Stomach (tissue), 9 donors: ENCODE data around the gene FOXC2. TPM values are rescaled to one million over a fixed set of nuclear protein-coding genes. Genes with fewer than 3 reads are reported as not detected.
A peak's percentile ranks its signal among the peaks of the same experiment; 100 is the strongest.

Source experiments
- DNase-seq, 2 donors: peaks; one replicate each; pipeline versions ENCODE4 v3.0.0 to v3.0.0-alpha.2; 2013 to 2019
- H3K27ac ChIP-seq, 5 donors: fragments of 200-600 bp in 4 of 5; sonication (generic) in 4 of 5; one replicate each; pipeline ENCODE4 v1.5.1; 2013 to 2019; ENCODE audit warnings: mild to moderate bottlenecking in 1 of 5, moderate library complexity in 1 of 5
- H3K27me3 ChIP-seq, 3 donors: fragments of 200-600 bp; sonication (generic); one replicate each; pipeline ENCODE4 v1.5.1; 2017 to 2019; ENCODE audit warnings: mixed run types in 1 of 3
- H3K36me3 ChIP-seq, 4 donors: fragments of 200-600 bp; sonication (generic); 1 replicate in 3 of 4; 2 replicates in 1 of 4; pipeline ENCODE4 v1.5.1; 2016 to 2019
- H3K4me1 ChIP-seq, 4 donors: fragments of 200-600 bp; sonication (generic); one replicate each; pipeline ENCODE4 v1.5.1; 2016 to 2019
- H3K4me3 ChIP-seq, 4 donors: fragments of 200-600 bp; sonication (generic) in 3 of 4; one replicate each; pipeline ENCODE4 v1.5.1; 2016 to 2019; ENCODE audit warnings: mild to moderate bottlenecking in 1 of 4
- H3K9me3 ChIP-seq, 4 donors: fragments of 200-600 bp; sonication (generic); one replicate each; pipeline ENCODE4 v1.5.1; 2016 to 2019
- EP300 ChIP-seq: sonication (generic); formaldehyde crosslinking; IDR thresholded peaks from one replicate; pipeline ENCODE4 v1.6.1; 2017; ENCODE audit warnings: antibody characterized with exemption
- POLR2A ChIP-seq, 4 donors: fragments of 450-650 bp; IDR thresholded peaks; one replicate each; pipeline ENCODE4 v1.6.1; 2016; ENCODE audit warnings: antibody characterized with exemption in 4 of 4, control low read depth in 2 of 4, mild to moderate bottlenecking in 1 of 4, moderate library complexity in 1 of 4
- POLR2AphosphoS5 ChIP-seq, 3 donors: sonication (generic); formaldehyde crosslinking; IDR thresholded peaks; one replicate each; pipeline ENCODE4 v1.6.1; 2016; ENCODE audit warnings: antibody characterized with exemption in 3 of 3
- WGBS, 5 donors: extraction: QIAGEN DNeasy Blood & Tissue Kit in 3 of 5; methylation state at CpG; one replicate each; pipeline versions ENCODE4 v1.1.5 to v1.1.7; 2013 to 2018; 5-methylcytosine and 5-hydroxymethylcytosine counted together
- intact Hi-C: fragments of 100-400 bp; cut with DNase I; formaldehyde crosslinking; loops from one replicate; pipeline ENCODE4 v1.15.1; 2023; ENCODE audit warnings: low total_unique reads
- polyA plus RNA-seq, 3 donors: library from polyadenylated mRNA; stranded (reverse); fragments of 200-250 nt; gene quantifications; one replicate each; pipeline ENCODE4 v1.2.3, GENCODE V29; 2013
- total RNA-seq, 5 donors: library from RNA; depleted of rRNA; stranded (reverse); fragments of >200 nt; gene quantifications; one replicate each; pipeline versions ENCODE4 v1.1.0 to v1.2.3, GENCODE V29; 2014 to 2016
- TF ChIP-seq, protein P1 (sequence below), 7 experiments: fragments of 450-650 bp in 4 of 7; fragments of 200-600 bp in 3 of 7; sonication (generic) in 3 of 7; IDR thresholded peaks; one replicate each; pipeline ENCODE4 v1.5.1; 2016 to 2019; ENCODE audit warnings: antibody characterized with exemption in 7 of 7, control low read depth in 2 of 7, mild to moderate bottlenecking in 1 of 7
- donor health status: healthy with polysubstance abuse.
- donor health status: Bipolar disorder and iron deficiency.
- donor health status: healthy.

FOXC2 gene
- total and polyA plus RNA-seq, 8 donors: 0.08 to 0.18 (median 0.12) TPM; not detected in 5

- H3K4me1 ChIP-seq: peaks cover 12 to 42% (median 30%) of the 10 kb centered on the region in 4 donors
- WGBS, 5 donors: 1 to 7% (median 4%) methylated on average over 3 to 116 of the region's 116 CpGs
- no peak for DNase-seq
- no peaks in the 10 kb centered on the region for H3K36me3 ChIP-seq
- TF ChIP-seq, protein P1, sequence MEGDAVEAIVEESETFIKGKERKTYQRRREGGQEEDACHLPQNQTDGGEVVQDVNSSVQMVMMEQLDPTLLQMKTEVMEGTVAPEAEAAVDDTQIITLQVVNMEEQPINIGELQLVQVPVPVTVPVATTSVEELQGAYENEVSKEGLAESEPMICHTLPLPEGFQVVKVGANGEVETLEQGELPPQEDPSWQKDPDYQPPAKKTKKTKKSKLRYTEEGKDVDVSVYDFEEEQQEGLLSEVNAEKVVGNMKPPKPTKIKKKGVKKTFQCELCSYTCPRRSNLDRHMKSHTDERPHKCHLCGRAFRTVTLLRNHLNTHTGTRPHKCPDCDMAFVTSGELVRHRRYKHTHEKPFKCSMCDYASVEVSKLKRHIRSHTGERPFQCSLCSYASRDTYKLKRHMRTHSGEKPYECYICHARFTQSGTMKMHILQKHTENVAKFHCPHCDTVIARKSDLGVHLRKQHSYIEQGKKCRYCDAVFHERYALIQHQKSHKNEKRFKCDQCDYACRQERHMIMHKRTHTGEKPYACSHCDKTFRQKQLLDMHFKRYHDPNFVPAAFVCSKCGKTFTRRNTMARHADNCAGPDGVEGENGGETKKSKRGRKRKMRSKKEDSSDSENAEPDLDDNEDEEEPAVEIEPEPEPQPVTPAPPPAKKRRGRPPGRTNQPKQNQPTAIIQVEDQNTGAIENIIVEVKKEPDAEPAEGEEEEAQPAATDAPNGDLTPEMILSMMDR (IDR thresholded peaks at IDR 0.05): no peak
- no peak for TF ChIP-seq POLR2AphosphoS5 (IDR thresholded peaks at IDR 0.05)
- no peak for TF ChIP-seq POLR2A (IDR thresholded peaks at IDR 0.05)
- TF ChIP-seq EP300: no peak
- no peaks in the 10 kb centered on the region for H3K9me3 ChIP-seq
- peaks cover 48 to 92% (median 86%) of the 10 kb centered on the region in 3 donors for H3K27me3 ChIP-seq
- intact Hi-C loops: loop anchor here (5.0 kb wide), 1 partner anchor 489 kb away; no protein-coding TSS in a partner anchor
- H3K4me3 ChIP-seq: peak overlapping the region; percentile 11 to 45 (median 32)
- H3K27ac ChIP-seq: peak overlapping the region in 3 of 5 donors; percentile 20 to 51 (median 42)
Observed at GRCh38 chr16:86567701-86568581, 1.3 kb downstream of the FOXC2 start.

DNA sequence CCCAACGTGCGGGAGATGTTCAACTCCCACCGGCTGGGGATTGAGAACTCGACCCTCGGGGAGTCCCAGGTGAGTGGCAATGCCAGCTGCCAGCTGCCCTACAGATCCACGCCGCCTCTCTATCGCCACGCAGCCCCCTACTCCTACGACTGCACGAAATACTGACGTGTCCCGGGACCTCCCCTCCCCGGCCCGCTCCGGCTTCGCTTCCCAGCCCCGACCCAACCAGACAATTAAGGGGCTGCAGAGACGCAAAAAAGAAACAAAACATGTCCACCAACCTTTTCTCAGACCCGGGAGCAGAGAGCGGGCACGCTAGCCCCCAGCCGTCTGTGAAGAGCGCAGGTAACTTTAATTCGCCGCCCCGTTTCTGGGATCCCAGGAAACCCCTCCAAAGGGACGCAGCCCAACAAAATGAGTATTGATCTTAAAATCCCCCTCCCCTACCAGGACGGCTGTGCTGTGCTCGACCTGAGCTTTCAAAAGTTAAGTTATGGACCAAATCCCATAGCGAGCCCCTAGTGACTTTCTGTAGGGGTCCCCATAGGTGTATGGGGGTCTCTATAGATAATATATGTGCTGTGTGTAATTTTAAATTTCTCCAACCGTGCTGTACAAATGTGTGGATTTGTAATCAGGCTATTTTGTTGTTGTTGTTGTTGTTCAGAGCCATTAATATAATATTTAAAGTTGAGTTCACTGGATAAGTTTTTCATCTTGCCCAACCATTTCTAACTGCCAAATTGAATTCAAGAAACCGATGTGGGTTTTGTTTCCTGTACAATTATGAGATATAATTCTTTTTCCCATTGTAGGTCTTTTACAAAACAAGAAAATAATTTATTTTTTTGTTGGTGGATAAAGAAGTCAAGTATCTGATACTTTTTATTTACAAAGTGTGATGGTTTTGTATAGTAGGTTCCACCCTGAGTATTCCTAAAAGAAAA, 2.3 kb downstream of the FOXC2 start:
- Histone ChIP-seq H3K4me3 (peak overlapping the region in 2 of 4 donors; percentile 32), H3K27me3 (peaks cover 48 to 100% (median 88%) of the 10 kb centered on the region in 3 donors), H3K36me3 (no peaks in the 10 kb centered on the region), H3K4me1 (peaks cover 4 to 32% (median 22%) of the 10 kb centered on the region in 4 donors), H3K27ac (peak overlapping the region in 1 of 5 donors; percentile 42), H3K9me3 (no peaks in the 10 kb centered on the region)
- no peak for DNase-seq
- 11 to 15% (median 12%) methylated on average over 29 to 33 of the region's 33 CpGs for WGBS, 5 donors
- intact Hi-C loops: loop anchor here (5.0 kb wide), 1 partner anchor 488 kb away; no protein-coding TSS in a partner anchor
- TF ChIP-seq POLR2AphosphoS5 (IDR thresholded peaks at IDR 0.05): no peak
- TF ChIP-seq, protein P1 (IDR thresholded peaks at IDR 0.05): no peak
- TF ChIP-seq EP300: no peak
- no peak for TF ChIP-seq POLR2A (IDR thresholded peaks at IDR 0.05)

DNA sequence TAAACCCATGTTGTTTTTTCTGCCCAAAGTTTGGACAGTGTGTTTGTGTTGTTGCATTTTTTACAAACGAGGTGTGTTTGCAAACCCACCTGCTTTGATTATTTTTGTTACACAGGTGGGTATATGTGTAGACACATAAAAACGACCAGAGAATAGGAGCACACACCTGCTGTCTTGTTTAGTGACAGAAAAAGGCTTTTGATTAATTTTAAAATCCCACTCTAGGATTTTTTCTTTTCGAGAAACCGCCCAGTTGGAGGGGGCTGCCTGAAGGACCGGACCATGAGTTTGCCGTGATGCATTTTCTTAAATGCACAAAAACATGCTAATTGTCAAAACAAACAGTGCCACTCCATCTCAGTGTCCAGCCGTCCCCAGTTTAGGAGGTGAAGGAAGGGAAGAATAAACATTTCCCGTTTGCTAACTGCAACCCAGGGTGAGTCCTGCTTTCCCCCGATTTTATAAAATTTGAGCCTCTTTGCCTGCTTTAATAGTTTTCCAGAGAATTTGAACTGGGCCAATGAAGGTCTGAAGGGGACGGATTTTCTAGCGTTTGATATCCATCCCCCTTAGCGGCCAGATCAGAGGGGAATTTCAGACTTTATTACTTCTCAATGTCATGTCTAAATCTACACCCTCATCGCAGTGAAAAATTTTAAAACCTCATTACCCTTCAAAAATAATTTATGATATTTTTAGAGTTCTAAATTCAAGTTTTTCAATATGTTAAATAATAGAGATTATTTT, 3.2 kb downstream of the FOXC2 start:
- Histone ChIP-seq H3K27me3 (peaks cover 39 to 100% (median 86%) of the 10 kb centered on the region in 3 donors), H3K27ac (no peak overlapping the region), H3K9me3 (no peaks in the 10 kb centered on the region), H3K4me1 (peaks cover 0 to 25% (median 17%) of the 10 kb centered on the region in 4 donors), H3K4me3 (no peak overlapping the region), H3K36me3 (no peaks in the 10 kb centered on the region)
- 28 to 50% (median 42%) methylated on average over 13 of the region's 13 CpGs for WGBS, 5 donors
- intact Hi-C loops: loop anchor here (5.0 kb wide), 1 partner anchor 487 kb away; no protein-coding TSS in a partner anchor
- no peak for TF ChIP-seq POLR2A (IDR thresholded peaks at IDR 0.05)
- TF ChIP-seq, protein P1 (IDR thresholded peaks at IDR 0.05): no peak
- no peak for TF ChIP-seq EP300
- no peak for TF ChIP-seq POLR2AphosphoS5 (IDR thresholded peaks at IDR 0.05)
- no peak for DNase-seq
